Left cardiac atrium (tissue), 4 donors: ENCODE results near the gene MXD1. TPM values are rescaled to one million over a fixed set of nuclear protein-coding genes. Genes with fewer than 3 reads are reported as not detected.

Experiments used
- ATAC-seq, 2 donors: fragments of 200-7000 bp; cut with Tn5 transposase; one replicate each; pipeline ENCODE4 v1.9.1; 2020; ENCODE audit warnings: mild to moderate bottlenecking in 2 of 2, moderate library complexity in 2 of 2
- DNase-seq: peaks from one replicate; pipeline ENCODE4 v3.0.0-alpha.2; 2020
- intact Hi-C, 2 donors: fragments of 100-400 bp; cut with DNase I; formaldehyde crosslinking; loops; one replicate each; pipeline versions ENCODE4 v1.14.1 to v1.15.1; 2022 to 2023
- total RNA-seq, 2 donors: library from RNA; stranded (reverse); fragmentation: NEBNext Ultra II Directional; extraction: Animal tissue kit (Norgen Biotek cat#: 25700); gene quantifications; one replicate each; pipeline ENCODE4 v1.2.1, GENCODE V29; 2021
- donor health status: DM: no; HTN: yes; CAD: no.
- donor health status: DM: no; HTN: yes; CAD: no; lungs with severe emphysema.
- donor health status: DM: yes; HTN: yes; CAD: no.
- donor health status: Dilated cardiomyopathy.

MXD1 gene
- total RNA-seq, 2 donors from 2014 or later: 6.2 to 9.6 TPM

- ATAC-seq (no peak), DNase-seq (no peak)
- intact Hi-C loops: no loop called here
These were observed 54.4 kb downstream of the MXD1 start for GRCh38 chr2:69969126-69969983.

- intact Hi-C loops: no loop called here
- ATAC-seq (no peak), DNase-seq (no peak)
These were observed 55.1 kb downstream of the MXD1 start for GRCh38 chr2:69969991-69970390.

DNA sequence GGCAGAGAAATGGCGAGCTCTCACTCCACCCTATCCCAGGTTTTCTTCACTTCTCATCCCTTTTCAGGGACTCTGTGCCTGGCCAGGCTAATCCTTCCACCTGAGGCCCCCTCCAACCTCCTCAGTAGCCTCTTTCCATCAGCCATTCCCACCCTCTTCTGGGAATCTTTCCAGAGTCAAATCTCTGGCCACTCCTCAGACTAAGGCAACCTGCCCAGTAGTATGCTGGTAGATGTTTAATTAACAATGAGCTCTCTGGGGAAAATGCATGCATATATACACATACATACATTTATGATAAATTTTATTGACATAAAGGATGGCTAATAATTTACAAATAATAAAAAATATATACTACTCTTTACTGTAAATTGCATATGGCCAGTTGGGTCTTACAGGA is 57.9 kb downstream of the MXD1 start:
- intact Hi-C loops: no loop called here
- ATAC-seq (no peak), DNase-seq (no peak)

DNA sequence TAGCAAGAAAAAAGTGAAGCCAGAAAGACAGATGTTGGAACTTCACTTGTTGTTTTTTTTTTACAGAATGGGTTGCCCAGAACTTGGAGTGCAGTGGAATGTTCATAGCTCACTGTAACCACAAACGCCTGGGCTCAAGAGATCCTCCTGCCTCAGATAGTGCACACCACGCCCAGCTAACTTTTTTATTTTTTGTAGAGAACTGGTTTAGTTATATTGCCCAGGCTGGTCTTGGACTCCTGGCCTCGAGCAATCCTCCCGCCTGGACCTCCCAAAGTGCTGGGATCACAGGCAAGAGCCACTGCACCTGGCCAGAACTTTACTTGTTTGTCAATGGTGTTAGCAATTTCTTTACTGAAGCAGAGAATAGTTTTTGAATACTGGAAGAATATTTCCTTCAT is 58.4 kb downstream of the MXD1 start:
- intact Hi-C loops: no loop called here
- ATAC-seq (no peak), DNase-seq (no peak)

DNA sequence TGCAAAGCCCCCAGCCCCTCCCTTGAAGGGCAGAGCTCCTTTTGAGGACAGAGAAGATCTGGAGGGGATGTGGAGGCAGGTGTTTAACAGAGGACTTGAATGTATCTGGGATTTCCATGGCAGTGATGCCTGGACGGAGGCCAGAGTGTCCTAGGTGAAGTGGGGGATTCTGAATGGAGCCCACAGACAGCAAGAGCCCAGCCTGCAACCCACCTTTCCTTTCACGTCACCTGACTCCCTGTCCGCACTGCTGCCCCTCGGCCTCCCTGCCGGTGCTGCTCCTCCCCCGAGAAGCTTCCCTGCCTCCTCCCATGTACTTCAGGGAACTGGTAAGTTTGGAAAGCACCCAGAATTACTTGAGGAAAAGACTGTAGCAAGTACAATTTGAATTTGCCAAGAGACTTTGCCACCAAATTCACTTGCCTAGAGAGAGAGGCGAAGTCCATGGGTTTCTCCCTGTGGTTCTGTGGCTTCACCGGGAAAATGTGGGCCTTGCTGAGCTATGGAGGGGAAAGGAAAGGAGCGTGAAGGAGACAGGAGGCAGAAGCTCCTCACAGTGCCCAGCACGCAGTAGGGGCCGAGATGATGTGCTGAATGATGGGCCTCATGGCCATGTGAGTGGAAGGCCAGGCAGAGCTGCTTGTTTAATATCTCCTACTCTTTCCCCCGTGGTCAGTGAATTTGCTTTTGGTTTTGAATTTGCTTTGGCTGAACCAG is 60.4 kb downstream of the MXD1 start:
- ATAC-seq: no peak
- no peak for DNase-seq
- intact Hi-C loops: no loop called here

- intact Hi-C loops: no loop called here
- DNase-seq: no peak
- no peak for ATAC-seq
These were observed 61.0 kb downstream of the MXD1 start for GRCh38 chr2:69975853-69976462.

GRCh38 chr2:69977186-69977585 is 62.3 kb downstream of the MXD1 start:
- DNase-seq: no peak
- intact Hi-C loops: no loop called here
- no peak for ATAC-seq

GRCh38 chr2:69977906-69978482 is 63.1 kb downstream of the MXD1 start:
- ATAC-seq: peak in 1 of 2 donors; percentile 15
- DNase-seq: no peak
- intact Hi-C loops: no loop called here

- DNase-seq (no peak), ATAC-seq (no peak)
- intact Hi-C loops: no loop called here
These were observed 65.2 kb downstream of the MXD1 start for GRCh38 chr2:69979902-69980807.

GRCh38 chr2:69983392-69983966 is 68.6 kb downstream of the MXD1 start:
- intact Hi-C loops: no loop called here
- ATAC-seq: peak in 1 of 2 donors; percentile 56
- no peak for DNase-seq

GRCh38 chr2:69985216-69985615 is 70.3 kb downstream of the MXD1 start:
- intact Hi-C loops: no loop called here
- DNase-seq (no peak), ATAC-seq (no peak)

DNA sequence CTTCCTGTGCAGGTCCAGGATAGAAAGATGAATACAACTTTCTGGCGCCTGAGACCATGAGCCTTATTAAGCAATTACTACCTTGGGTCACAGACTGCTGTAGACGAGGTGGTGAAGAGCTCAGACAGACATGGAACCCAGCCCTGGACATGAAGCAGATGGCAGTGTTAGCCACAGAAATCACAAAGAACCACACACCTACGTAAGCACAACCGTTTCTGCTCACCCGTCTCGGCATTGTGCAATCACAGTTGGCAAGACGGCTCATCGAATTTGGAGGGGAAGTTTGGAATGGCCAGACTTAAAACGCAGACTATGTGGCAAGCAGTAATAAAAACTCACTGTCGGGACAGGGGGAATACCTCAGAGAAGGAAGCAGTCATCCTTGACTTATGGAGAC is 70.8 kb downstream of the MXD1 start:
- ATAC-seq (peak; percentile 38 to 55), DNase-seq (peak; percentile 42)
- intact Hi-C loops: no loop called here

- DNase-seq: no peak
- no peak for ATAC-seq
- intact Hi-C loops: no loop called here
These were observed 71.8 kb downstream of the MXD1 start for GRCh38 chr2:69986691-69987090.

GRCh38 chr2:69988086-69988635 is 73.3 kb downstream of the MXD1 start:
- DNase-seq (no peak), ATAC-seq (no peak)
- intact Hi-C loops: no loop called here

GRCh38 chr2:69989009-69989408 is 74.1 kb downstream of the MXD1 start:
- intact Hi-C loops: no loop called here
- ATAC-seq (no peak), DNase-seq (no peak)

DNA sequence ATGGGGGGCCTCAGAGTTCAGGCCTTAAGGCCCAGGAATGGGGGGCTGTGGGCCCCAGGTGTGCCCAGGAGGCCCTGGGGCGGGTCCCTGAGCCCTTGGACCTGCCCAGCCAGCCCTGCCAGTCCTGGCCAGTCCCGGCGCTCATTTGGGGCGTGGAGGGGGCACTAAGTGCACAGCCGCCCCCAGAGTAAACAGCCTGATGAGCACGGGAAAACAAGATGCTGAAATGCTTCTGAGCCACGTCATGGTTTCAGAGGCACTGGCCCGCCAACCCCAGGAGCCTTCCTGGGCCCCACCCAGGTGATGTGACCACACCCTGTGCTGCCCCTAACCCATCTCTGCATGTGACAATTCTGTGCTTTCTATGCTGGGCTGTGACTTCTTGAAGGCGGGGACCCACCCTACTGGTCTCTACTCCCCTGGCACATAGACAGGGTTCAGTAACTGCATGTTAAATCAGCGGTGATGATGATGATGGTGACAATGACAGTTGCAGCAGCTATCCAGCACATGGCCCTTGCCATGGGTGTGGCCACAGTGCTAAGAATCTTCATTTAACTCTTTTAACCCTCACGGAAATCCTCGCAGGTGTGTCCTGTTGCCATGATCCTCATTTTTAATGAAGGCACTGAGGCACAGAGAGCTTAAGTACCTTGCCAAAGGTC is 74.7 kb downstream of the MXD1 start:
- intact Hi-C loops: no loop called here
- no peak for DNase-seq
- no peak for ATAC-seq
